Hepatocyte (in vitro differentiated cells): ENCODE results near the gene LAPTM5.

ENCODE experiments used
- EZH2 ChIP-seq: fragments of 200-600 bp; sonication (generic); IDR thresholded peaks from 2 replicates; pipeline ENCODE4 v1.6.1; 2016; ENCODE audit warnings: antibody characterized with exemption, mild to moderate bottlenecking, borderline replicate concordance
- TF ChIP-seq, protein P1 (sequence below): fragments of 200-600 bp; sonication (generic); IDR thresholded peaks from 2 replicates; pipeline ENCODE4 v1.5.1; 2016; ENCODE audit warnings: antibody characterized with exemption, mild to moderate bottlenecking; ENCODE audit not compliant: poor library complexity

- TF ChIP-seq, protein P1, sequence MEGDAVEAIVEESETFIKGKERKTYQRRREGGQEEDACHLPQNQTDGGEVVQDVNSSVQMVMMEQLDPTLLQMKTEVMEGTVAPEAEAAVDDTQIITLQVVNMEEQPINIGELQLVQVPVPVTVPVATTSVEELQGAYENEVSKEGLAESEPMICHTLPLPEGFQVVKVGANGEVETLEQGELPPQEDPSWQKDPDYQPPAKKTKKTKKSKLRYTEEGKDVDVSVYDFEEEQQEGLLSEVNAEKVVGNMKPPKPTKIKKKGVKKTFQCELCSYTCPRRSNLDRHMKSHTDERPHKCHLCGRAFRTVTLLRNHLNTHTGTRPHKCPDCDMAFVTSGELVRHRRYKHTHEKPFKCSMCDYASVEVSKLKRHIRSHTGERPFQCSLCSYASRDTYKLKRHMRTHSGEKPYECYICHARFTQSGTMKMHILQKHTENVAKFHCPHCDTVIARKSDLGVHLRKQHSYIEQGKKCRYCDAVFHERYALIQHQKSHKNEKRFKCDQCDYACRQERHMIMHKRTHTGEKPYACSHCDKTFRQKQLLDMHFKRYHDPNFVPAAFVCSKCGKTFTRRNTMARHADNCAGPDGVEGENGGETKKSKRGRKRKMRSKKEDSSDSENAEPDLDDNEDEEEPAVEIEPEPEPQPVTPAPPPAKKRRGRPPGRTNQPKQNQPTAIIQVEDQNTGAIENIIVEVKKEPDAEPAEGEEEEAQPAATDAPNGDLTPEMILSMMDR = no peak
- TF ChIP-seq EZH2 = no peak
Observed at GRCh38 chr1:30764939-30765555, 7.5 kb upstream of the LAPTM5 start.
